ENCODE measurements around the gene RPL29. TPM values are rescaled to one million over a fixed set of nuclear protein-coding genes. Genes with fewer than 3 reads are reported as not detected.
A peak's percentile ranks its signal among the peaks of the same experiment; 100 is the strongest.

RPL29 gene
- total and polyA plus RNA-seq, 2 of the 13 experiments (the other 11 are each of a cell fraction or from before 2014, with no cell fraction given): 1,348 to 2,263 TPM

DNA sequence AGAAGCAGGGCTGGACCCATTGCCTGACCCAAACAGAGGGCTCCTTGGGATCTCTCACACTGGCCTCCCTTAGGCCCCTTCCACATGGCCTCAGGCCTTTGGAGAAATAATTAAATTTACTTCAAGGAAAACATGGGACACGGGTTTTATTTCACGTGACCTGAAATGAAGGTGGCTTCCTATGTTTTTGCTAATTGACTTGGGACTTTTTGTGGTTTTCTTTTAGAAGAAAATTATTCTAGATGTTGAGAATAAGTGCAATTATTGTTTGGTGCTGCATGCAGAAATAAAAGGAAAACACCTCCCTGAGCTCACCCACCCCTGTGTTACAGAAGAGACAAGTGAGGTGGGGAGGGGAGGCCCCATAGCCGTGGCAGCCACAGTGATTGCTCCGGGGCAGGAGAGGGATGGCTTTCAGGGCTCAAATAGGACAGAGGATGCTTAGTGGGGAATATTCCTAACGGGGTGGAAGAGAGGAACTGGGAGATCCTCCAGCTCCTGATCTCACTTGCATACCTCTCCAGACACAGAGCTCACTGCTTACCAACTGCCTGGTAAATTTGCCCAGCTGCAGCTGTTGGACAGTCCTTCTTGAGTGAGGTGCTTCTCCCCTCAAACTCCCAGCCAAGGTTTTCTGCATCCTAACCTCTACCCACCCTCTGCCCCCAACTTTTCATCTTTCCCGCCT lies 29.2 kb upstream of the RPL29 start:
- ATAC-seq: no peak
- TF ChIP-seq RNF219 (CRISPR knock-in tag; IDR thresholded peaks at IDR 0.05): no peak
- peaks cover 1 to 42% of the 10 kb centered on the region in 2 experiments; a peak in 4 of 5 replicates for H3K27me3 ChIP-seq (ENCODE audit: control insufficient read depth in 1 of 2, insufficient read depth in 2 of 2, low read length in 2 of 2)
- no peaks in the 10 kb centered on the region for H3K9me3 ChIP-seq (ENCODE audit: low read length)
- CTCF ChIA-PET (ENCODE audit: low intra/inter-chr PET ratio, low total read pairs): no interaction called here
- WGBS (ENCODE audit: low lambda C conversion rate): 44% methylated on average over 6 of the region's 6 CpGs
- intact Hi-C loops (cut with micrococcal nuclease; ENCODE audit: unreplicated experiment): no loop called here
- no peaks in the 10 kb centered on the region for H3K36me3 ChIP-seq (replicated peaks in 1 of 2; ENCODE audit: control insufficient read depth in 1 of 2, insufficient read depth in 2 of 2, low read length in 2 of 2)
- no TSS peak for BruUV-seq (replicated peaks)
- in situ Hi-C loops (cut with HindIII; ENCODE audit: extremely low pct_ligation_motif_present, low pct_unique_long_range_greater_than_20kb): no loop called here
- H3K79me2 ChIP-seq (ENCODE audit: insufficient read depth, low read length): no peaks in the 10 kb centered on the region
- no peak overlapping the region for H3K27ac ChIP-seq (ENCODE audit: extremely low read length, insufficient read depth, low read length)
- POLR2A ChIA-PET: no interaction called here
- no peak overlapping the region for H2AFZ ChIP-seq (ENCODE audit: low read length)
- H3K4me2 ChIP-seq (ENCODE audit: low read depth, low read length): no peak overlapping the region
- DNase-seq (ENCODE audit: low spot score): no peak
- H3K9ac ChIP-seq (ENCODE audit: insufficient read depth, low read depth, low read length): no peak overlapping the region
- H3K4me1 ChIP-seq (ENCODE audit: insufficient read depth, low read length): peaks cover 52% of the 10 kb centered on the region
- no peaks in the 10 kb centered on the region for H4K20me1 ChIP-seq (ENCODE audit: insufficient read depth, low read length)
- FAIRE-seq: no peak
- no peak overlapping the region for H3K4me3 ChIP-seq (replicated peaks in 1 of 3; ENCODE audit: insufficient read depth in 1 of 3, low read depth in 2 of 3, low read length in 3 of 3)

DNA sequence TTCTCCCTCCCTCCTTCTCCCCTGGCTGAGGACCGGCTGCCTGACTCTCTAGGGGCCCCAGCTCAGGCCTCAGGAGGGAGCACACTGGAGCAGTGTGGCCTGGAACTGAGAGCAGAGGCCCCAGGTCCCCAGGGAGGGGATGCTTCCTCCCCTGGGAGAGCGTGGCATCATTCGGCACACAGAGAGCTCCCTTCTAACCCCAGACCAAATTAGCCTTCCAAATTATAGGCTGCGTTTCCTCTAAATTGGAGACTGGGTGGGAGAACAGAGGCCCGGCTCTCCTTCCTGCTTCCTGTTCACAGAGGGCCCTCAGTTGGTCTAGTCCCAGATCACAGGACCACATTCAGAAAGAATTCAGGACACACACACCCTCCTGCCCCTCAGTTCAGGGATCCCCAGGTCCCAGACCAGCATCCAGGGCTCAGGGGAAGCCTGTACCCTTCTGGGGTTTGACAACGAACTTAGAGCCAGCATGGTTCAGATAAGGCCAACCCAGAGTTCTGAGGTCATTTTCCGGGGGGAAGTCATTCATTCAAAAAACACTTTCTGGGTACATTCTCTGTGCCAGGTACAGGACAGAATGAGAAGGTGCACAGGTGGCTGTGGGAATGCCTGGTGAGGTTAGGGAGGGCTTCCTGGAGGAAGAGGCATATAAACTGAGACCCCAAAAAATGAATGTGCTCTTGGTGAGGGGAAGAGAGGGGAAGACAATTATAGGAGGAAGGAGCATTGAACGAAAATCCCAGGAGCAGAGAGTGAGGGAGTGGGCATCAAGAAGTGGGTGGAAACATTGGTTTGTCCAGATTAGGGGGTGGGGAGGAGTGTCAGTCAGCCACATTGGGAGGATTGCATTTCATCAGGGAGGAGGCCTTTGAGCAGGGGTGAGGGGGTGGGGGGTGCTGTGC lies 28.4 kb upstream of the RPL29 start:
- peaks cover 52% of the 10 kb centered on the region for H3K4me1 ChIP-seq (ENCODE audit: insufficient read depth, low read length)
- H3K9me3 ChIP-seq (ENCODE audit: low read length): no peaks in the 10 kb centered on the region
- H3K9ac ChIP-seq (ENCODE audit: insufficient read depth, low read depth, low read length): no peak overlapping the region
- no peak overlapping the region for H3K4me3 ChIP-seq (replicated peaks in 1 of 3; ENCODE audit: insufficient read depth in 1 of 3, low read depth in 2 of 3, low read length in 3 of 3)
- no peaks in the 10 kb centered on the region for H3K36me3 ChIP-seq (replicated peaks in 1 of 2; ENCODE audit: control insufficient read depth in 1 of 2, insufficient read depth in 2 of 2, low read length in 2 of 2)
- TF ChIP-seq HCFC1 (IDR thresholded peaks at IDR 0.05; ENCODE audit: low read depth, low read length): no peak
- TF ChIP-seq, protein P1, sequence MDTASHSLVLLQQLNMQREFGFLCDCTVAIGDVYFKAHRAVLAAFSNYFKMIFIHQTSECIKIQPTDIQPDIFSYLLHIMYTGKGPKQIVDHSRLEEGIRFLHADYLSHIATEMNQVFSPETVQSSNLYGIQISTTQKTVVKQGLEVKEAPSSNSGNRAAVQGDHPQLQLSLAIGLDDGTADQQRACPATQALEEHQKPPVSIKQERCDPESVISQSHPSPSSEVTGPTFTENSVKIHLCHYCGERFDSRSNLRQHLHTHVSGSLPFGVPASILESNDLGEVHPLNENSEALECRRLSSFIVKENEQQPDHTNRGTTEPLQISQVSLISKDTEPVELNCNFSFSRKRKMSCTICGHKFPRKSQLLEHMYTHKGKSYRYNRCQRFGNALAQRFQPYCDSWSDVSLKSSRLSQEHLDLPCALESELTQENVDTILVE (CRISPR knock-in tag; IDR thresholded peaks at IDR 0.05): no peak
- no peak for TF ChIP-seq ZNF569 (CRISPR knock-in tag; IDR thresholded peaks at IDR 0.05; ENCODE audit: borderline replicate concordance)
- TF ChIP-seq PHF8 (CRISPR knock-in tag; IDR thresholded peaks at IDR 0.05): no peak
- no peak for TF ChIP-seq TFAP4 (IDR thresholded peaks at IDR 0.05; ENCODE audit: borderline replicate concordance, low read depth)
- in situ Hi-C loops (cut with HindIII; ENCODE audit: extremely low pct_ligation_motif_present, low pct_unique_long_range_greater_than_20kb): no loop called here
- ATAC-seq: peak; percentile 16; the same call in 1 of the 3 replicates
- no peak for FAIRE-seq
- 0 out of 2 replicates have a peak overlapping the region, but pooled peaks have one; percentile 14 for H3K4me2 ChIP-seq (ENCODE audit: low read depth, low read length)
- H3K79me2 ChIP-seq (ENCODE audit: insufficient read depth, low read length): no peaks in the 10 kb centered on the region
- H3K27me3 ChIP-seq (ENCODE audit: control insufficient read depth in 1 of 2, insufficient read depth in 2 of 2, low read length in 2 of 2): peaks cover 1 to 50% of the 10 kb centered on the region in 2 experiments; a peak in 4 of 5 replicates
- H4K20me1 ChIP-seq (ENCODE audit: insufficient read depth, low read length): no peaks in the 10 kb centered on the region
- DNase-seq (ENCODE audit: low spot score): no peak
- WGBS (ENCODE audit: low lambda C conversion rate): 0% methylated on average over 3 of the region's 8 CpGs
- BruUV-seq (replicated peaks): no TSS peak
- no peak overlapping the region for H3K27ac ChIP-seq (ENCODE audit: extremely low read length, insufficient read depth, low read length)
- POLR2A ChIA-PET: no interaction called here
- CTCF ChIA-PET (ENCODE audit: low intra/inter-chr PET ratio, low total read pairs): no interaction called here
- intact Hi-C loops (cut with micrococcal nuclease; ENCODE audit: unreplicated experiment): no loop called here
- no peak overlapping the region for H2AFZ ChIP-seq (ENCODE audit: low read length)

All from HepG2 (cell line).